ENCODE data around the gene SMIM1. TPM values are rescaled to one million over a fixed set of nuclear protein-coding genes. Genes with fewer than 3 reads are reported as not detected.
A peak's percentile ranks its signal among the peaks of the same experiment; 100 is the strongest.

Gene SMIM1
- total RNA-seq, 1 donor from 2014 or later, result 5.7 TPM

GRCh38 chr1:3777078-3777547 lies 4.6 kb downstream of the SMIM1 start:
- no peak for DNase-seq

GRCh38 chr1:3777647-3778589 lies 5.4 kb downstream of the SMIM1 start:
- DNase-seq, result no peak

GRCh38 chr1:3778590-3779264 lies 6.2 kb downstream of the SMIM1 start:
- DNase-seq, result peak; percentile 26

- no peak for DNase-seq
Observed at GRCh38 chr1:3779265-3779911, 6.8 kb downstream of the SMIM1 start.

- no peak for DNase-seq
Observed at GRCh38 chr1:3779912-3780416, 7.4 kb downstream of the SMIM1 start.

GRCh38 chr1:3780901-3781300 lies 8.4 kb downstream of the SMIM1 start:
- DNase-seq, result no peak

GRCh38 chr1:3783651-3784474 lies 11.3 kb downstream of the SMIM1 start:
- no peak for DNase-seq

GRCh38 chr1:3785045-3785444 lies 12.5 kb downstream of the SMIM1 start:
- no peak for DNase-seq

GRCh38 chr1:3785456-3786157 lies 13.1 kb downstream of the SMIM1 start:
- no peak for DNase-seq

GRCh38 chr1:3786468-3787348 lies 14.2 kb downstream of the SMIM1 start:
- no peak for DNase-seq

- DNase-seq, result no peak
Observed at GRCh38 chr1:3787349-3787715, 14.8 kb downstream of the SMIM1 start.

- DNase-seq, result no peak
Observed at GRCh38 chr1:3787745-3788605, 15.4 kb downstream of the SMIM1 start.

GRCh38 chr1:3788756-3789420 lies 16.3 kb downstream of the SMIM1 start:
- DNase-seq, result no peak

- no peak for DNase-seq
Observed at GRCh38 chr1:3789421-3790300, 17.1 kb downstream of the SMIM1 start.

GRCh38 chr1:3790500-3790923 lies 18.0 kb downstream of the SMIM1 start:
- DNase-seq, result no peak

GRCh38 chr1:3790952-3791351 lies 18.4 kb downstream of the SMIM1 start:
- no peak for DNase-seq

- no peak for DNase-seq
Observed at GRCh38 chr1:3795453-3796214, 23.1 kb downstream of the SMIM1 start.

Data from tongue (tissue), 2 donors.